HAP-1 (cell line): ENCODE measurements around the gene EVX1.

Source experiments
- DNase-seq, 2 experiments: peaks; one replicate each; pipeline ENCODE4 v3.0.0-alpha.2; 2016 to 2020; ENCODE audit warnings: low spot score in 2 of 2
- H3K27me3 ChIP-seq: fragments of 250-450 bp; sonication (Bioruptor Pico); 2 replicates; pipeline ENCODE4 v1.5.1; 2020; ENCODE audit warnings: low read depth, mild to moderate bottlenecking, moderate library complexity
- H3K36me3 ChIP-seq: fragments of 250-450 bp; sonication (Bioruptor Pico); replicated peaks from 2 replicates; pipeline ENCODE4 v1.5.1; 2020; ENCODE audit warnings: mild to moderate bottlenecking
- H3K4me1 ChIP-seq: fragments of 250-450 bp; sonication (Bioruptor Pico); 2 replicates; pipeline ENCODE4 v1.5.1; 2020; ENCODE audit warnings: mild to moderate bottlenecking
- H3K4me3 ChIP-seq: fragments of 250-450 bp; sonication (Bioruptor Pico); 2 replicates; pipeline ENCODE4 v1.5.1; 2020; ENCODE audit warnings: mild to moderate bottlenecking, moderate library complexity
- H3K9me3 ChIP-seq: fragments of 250-450 bp; sonication (Bioruptor Pico); 2 replicates; pipeline ENCODE4 v1.5.1; 2020; ENCODE audit warnings: mild to moderate bottlenecking, moderate library complexity
- in situ Hi-C: fragments of 300-500 bp; cut with MboI; formaldehyde crosslinking; loops from 3 replicates; pipeline ENCODE4 v1.14.3; 2020; ENCODE audit warnings: low sequenced_read_pairs, inconsistent platforms, mixed read lengths

Gene EVX1

DNA sequence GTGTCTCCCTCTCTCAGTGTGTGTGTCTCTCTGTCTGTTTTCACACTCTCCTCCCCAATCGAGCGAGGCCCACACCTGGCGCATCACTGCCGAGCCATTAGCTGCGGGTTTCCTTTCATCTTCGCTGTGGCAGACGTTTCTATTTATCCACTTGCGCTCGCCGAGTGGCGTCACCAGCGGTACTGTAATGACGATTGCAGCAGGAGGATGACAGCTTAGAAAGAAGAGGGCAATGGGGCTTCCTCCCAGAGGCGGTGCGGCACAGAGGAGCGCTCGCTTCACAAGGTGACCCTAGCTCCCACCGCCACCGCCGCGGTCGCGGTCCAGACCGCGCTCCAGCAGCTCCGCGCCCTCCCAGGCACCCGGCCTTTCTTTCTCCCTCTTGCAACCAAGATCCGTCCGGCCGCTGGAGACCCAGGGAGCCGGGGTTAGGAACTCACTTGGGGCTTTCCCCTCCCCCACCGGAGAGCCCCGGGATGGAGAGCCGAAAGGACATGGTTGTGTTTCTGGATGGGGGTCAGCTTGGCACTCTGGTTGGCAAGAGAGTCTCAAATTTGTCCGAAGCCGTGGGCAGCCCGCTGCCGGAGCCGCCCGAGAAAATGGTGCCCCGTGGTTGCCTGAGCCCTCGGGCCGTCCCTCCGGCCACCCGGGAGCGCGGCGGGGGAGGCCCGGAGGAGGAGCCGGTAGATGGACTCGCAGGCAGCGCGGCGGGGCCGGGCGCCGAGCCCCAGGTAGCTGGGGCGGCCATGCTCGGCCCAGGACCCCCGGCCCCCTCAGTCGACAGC, at the start of gene EVX1:
EVX1 (plus strand) TSS at position 248 of the 785 bp plus-strand sequence; CDS start at position 477, 229 bp downstream.
- no peaks in the 10 kb centered on the region; the same call in 1 of the 2 replicates for H3K27me3 ChIP-seq
- peaks cover 15% of the 10 kb centered on the region for H3K4me1 ChIP-seq

DNA sequence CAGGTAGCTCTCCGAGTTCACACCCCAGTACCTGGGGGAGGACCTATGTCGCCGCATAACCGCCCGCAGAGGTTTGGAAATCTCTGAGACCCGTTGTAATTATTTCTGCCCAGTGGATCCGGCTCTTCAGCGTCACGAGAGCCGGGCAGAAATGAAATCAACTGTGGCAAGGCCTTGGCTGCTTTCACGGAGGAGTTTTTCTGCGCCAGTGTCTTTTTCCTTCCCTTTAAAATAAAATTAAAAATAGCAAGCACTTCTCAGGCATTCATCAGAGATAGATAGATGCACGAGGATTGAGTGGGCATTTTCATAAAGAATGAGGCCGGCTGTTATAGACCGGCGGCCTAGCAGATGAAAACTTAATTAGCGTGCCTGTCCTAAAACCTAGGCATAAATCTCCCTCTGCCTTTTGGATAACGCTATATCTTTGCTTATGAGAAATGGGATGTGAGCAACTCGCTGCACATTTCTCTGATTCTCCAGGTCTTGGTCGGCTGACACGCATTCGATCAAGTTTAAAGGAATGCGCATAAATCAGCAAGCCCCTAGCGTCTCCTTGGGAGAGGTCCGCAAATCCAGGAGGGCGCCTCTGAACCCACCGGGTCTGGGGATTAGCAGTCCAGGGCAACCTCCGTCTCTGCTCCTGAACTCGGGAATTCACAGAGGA, 49.1 kb upstream of the EVX1 start:
- peak; percentile 60 to 72 for DNase-seq
- H3K36me3 ChIP-seq = peaks cover 41% of the 10 kb centered on the region
- in situ Hi-C loops = loop anchor here (5.0 kb wide), 1 partner anchor 584 kb away; no protein-coding TSS in a partner anchor
- H3K9me3 ChIP-seq = no peaks in the 10 kb centered on the region
- no peaks in the 10 kb centered on the region for H3K27me3 ChIP-seq
- peaks cover 25% of the 10 kb centered on the region for H3K4me1 ChIP-seq
- H3K4me3 ChIP-seq = peak overlapping the region; percentile 65

More for the DNA sequence above, at the start of gene EVX1:
- in situ Hi-C loops = no loop called here
- H3K4me3 ChIP-seq = peak within 1 kb of the TSS; percentile 31
- H3K9me3 ChIP-seq = no peaks in the 10 kb centered on the region
- H3K36me3 ChIP-seq = no peaks in the 10 kb centered on the region
- peak; percentile 43 to 57 for DNase-seq

DNA sequence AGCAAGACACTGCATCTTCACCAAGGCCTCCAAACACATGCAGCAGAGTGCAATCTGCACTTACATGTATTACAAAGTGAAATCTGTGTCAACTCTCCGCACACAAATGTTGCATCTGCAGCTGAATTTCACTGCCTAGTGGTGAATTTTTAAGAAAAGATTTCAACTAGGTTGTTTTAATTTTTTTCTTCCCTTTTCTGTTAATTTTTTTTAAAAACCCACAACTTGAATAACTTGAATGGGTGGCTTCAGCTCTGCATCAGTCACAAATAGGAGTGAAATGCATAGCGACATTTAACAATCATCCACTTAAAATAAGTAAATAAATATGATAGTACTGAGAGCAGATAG, 48.6 kb upstream of the EVX1 start:
- in situ Hi-C loops = loop anchor here (5.0 kb wide), 1 partner anchor 583 kb away; no protein-coding TSS in a partner anchor
- H3K27me3 ChIP-seq = no peaks in the 10 kb centered on the region
- no peaks in the 10 kb centered on the region for H3K9me3 ChIP-seq
- H3K4me3 ChIP-seq = peak overlapping the region; percentile 65
- peaks cover 20% of the 10 kb centered on the region for H3K4me1 ChIP-seq
- H3K36me3 ChIP-seq = peaks cover 41% of the 10 kb centered on the region
- DNase-seq = no peak

DNA sequence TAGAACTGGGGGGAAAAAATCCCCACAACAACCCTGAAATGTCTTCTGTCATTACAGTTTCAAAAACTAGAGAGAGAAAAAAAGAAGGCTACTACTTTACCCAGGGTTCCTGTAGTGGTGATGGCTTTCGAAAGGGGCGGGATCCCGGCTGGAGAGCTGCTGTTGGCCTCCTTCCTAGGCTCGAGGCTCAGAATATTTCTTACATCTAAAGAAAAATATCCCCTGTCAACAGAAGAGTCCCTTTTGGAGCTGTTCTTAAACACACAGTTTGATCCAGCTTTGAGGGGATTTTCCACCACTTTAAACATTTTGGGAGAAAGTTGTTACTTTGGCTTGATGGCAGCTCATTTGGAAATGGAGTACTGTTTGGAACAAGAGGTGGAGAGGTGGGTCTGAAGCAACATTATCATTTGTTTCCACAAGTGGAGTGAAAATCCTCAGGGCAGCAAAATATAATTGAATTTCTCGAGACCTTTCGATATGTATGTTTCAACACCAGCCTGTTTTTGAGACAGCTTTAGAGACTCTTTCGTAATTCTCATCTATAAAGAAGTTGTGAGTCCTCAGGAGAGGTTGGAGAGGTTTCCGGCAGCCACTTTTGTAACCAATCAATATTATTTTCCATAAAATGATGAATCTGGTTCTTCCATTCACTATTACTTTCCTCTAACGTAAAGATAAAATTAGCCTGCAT, 47.8 kb upstream of the EVX1 start:
- H3K4me1 ChIP-seq = peaks cover 11% of the 10 kb centered on the region
- peak overlapping the region; percentile 65 for H3K4me3 ChIP-seq
- no peaks in the 10 kb centered on the region for H3K9me3 ChIP-seq
- H3K36me3 ChIP-seq = peaks cover 41% of the 10 kb centered on the region
- no peaks in the 10 kb centered on the region for H3K27me3 ChIP-seq
- DNase-seq = peak in 1 of 2 experiments; percentile 56
- in situ Hi-C loops = loop anchor here (5.0 kb wide), 3 partner anchors 582 to 822 kb away; no protein-coding TSS in a partner anchor

- in situ Hi-C loops = loop anchor here (5.0 kb wide), 2 partner anchors 726 to 821 kb away; no protein-coding TSS in a partner anchor
- Histone ChIP-seq H3K4me1 (peaks cover 9% of the 10 kb centered on the region; the same call in 1 of the 2 replicates), H3K4me3 (peak overlapping the region; percentile 65), H3K9me3 (no peaks in the 10 kb centered on the region), H3K27me3 (no peaks in the 10 kb centered on the region), H3K36me3 (peaks cover 39% of the 10 kb centered on the region)
- peak; percentile 80 to 95 for DNase-seq
These were observed 46.3 kb upstream of the EVX1 start for GRCh38 chr7:27196287-27196767.

DNA sequence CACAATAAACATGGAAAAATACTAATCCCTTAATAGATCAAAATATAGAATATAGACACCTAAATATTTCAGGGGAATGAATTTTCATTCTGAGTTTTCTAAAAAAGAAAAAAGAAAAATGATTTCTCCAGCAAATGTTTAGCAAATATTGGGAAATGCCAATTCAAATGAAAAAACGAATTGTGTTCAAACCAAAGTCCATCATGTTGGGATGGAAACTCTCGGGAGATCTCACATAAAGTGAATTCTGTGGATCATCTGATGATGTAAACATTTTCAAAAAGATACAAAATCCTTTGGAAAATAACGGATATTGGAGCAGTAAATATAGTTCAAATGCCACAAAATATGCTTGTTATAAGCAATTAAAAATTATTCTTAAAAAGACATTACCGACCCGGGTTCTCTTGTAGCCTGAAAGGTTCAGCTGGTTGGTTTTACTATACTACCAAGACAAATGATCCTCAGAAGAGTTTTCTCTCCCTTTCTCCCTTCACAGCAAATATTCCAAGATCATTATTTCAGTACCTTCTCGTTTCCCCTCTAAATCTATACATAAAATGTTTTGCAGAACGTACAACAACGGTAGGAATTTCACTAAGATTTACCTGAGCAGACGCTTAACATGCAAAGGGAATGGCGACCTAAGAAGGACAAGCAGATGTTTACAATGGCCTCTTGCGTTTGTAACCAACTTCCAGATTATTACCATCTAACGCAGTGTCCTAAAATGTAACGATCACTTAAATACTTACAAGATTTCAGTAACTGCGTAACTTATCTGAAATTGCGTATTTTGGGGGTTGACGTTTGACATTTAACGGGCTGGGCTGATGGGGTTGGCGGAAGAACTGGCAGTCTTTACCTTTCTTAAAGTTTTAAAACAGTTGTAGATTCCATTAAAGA, 45.2 kb upstream of the EVX1 start:
- no peaks in the 10 kb centered on the region for H3K9me3 ChIP-seq
- peaks cover 9% of the 10 kb centered on the region; the same call in 1 of the 2 replicates for H3K4me1 ChIP-seq
- H3K27me3 ChIP-seq = no peaks in the 10 kb centered on the region
- no peak for DNase-seq
- H3K36me3 ChIP-seq = peaks cover 29% of the 10 kb centered on the region
- H3K4me3 ChIP-seq = peak overlapping the region; percentile 65
- in situ Hi-C loops = loop anchor here (5.0 kb wide), 2 partner anchors 725 to 820 kb away; no protein-coding TSS in a partner anchor

- in situ Hi-C loops = loop anchor here (5.0 kb wide), 2 partner anchors 724 to 819 kb away; no protein-coding TSS in a partner anchor
- DNase-seq = peak in 1 of 2 experiments; percentile 44
These were observed 44.3 kb upstream of the EVX1 start for GRCh38 chr7:27198138-27198841.

DNA sequence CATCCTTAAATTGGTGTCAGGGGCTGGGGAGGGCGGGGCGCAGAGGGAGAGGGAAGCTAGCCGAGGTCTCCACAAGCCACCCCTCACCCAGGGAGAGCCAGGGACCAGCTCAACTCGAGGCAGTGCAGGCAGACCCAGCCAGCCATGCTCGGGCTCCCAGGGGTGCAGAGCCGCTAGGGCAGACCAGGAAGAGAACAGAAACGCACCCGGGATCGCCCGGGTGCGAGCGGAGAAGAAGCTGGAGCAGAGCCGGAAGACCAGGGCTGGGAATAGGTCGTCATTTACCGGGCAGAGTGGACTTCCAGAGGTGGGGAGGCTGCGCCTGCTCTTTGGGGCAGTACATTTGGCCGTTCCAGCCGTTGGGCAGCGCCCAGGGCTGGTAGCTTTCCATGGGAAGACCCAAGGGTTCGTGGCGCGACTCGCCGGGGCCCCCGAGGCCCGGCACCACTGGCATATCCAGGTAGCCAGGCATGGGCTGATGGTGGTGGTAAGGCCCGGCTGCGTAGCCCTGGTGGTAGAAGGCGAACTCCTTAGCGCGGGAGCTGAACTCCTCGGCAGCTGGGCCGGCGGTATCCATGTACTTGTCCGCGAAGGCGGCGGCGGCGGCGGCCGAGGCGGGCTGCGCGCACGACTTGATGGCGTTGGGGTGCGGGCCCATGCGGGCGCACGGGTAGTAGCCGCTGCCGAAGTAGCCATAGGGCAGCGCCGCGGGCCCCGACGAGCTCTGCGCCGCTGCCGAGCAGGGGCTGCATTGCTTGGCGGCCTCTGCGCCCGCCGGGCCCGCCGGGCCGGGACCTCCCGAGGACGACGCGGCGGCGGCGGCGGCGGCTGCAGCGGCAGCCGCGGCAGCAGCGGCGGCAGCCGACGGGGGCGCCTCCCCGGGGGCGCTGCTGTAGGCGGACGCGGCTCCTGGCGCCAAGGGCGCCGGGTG, 43.5 kb upstream of the EVX1 start:
- peak in 1 of 2 experiments; percentile 46 for DNase-seq
- Histone ChIP-seq H3K36me3 (peaks cover 16% of the 10 kb centered on the region), H3K27me3 (no peaks in the 10 kb centered on the region), H3K9me3 (no peaks in the 10 kb centered on the region), H3K4me3 (peak overlapping the region; percentile 65), H3K4me1 (peaks cover 19% of the 10 kb centered on the region)
- in situ Hi-C loops = loop anchor here (5.0 kb wide), 2 partner anchors 723 to 818 kb away; no protein-coding TSS in a partner anchor

More at GRCh38 chr7:27198138-27198841, 44.3 kb upstream of the EVX1 start:
- peaks cover 14% of the 10 kb centered on the region; the same call in 1 of the 2 replicates for H3K4me1 ChIP-seq
- no peaks in the 10 kb centered on the region for H3K9me3 ChIP-seq
- peak overlapping the region; percentile 65 for H3K4me3 ChIP-seq
- H3K36me3 ChIP-seq = peaks cover 25% of the 10 kb centered on the region
- H3K27me3 ChIP-seq = no peaks in the 10 kb centered on the region

DNA sequence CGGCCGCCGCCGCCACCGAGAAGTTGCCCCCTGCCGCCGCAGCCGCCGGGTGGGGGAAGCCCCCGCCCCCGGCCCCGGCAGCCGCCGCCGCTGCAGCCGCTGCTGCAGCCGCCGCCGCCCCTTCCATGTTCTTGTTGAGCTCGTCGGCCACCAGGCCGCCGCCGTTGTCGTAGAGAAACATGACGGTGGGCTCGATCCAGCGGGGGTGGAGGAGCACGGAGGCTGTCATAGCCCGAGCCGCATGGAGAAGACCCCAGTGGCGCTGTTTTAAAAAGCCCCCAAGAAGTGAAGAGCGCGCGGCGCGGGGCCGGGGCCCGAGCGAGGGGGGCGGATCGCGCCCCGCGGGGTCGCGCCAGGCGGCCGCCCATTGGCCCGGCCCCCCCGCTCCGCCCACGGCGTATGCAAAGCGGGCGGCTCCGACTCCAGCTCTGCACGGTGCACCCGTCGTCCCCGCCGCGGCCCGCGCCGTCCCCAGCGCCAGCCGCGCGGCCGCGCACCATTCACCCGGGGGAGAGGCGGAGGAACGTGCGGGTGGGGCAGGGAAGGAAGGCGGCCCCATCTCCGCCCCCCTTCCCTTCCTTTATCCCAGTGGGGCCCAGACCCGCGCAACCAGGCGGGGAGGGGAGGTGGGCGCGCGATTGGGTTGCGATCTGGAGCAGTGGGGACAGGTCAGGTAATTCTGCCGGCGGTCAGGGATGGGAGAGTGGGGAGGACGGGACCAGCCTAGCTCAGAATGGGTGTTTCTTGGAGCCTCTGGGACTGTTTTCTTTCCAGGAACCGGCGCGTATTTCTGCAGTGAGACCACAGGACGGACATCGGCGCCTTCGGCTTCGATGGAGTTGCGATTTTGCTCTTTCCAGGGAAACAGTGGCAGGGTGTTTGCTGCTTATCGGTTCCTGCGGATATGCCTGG, 42.5 kb upstream of the EVX1 start, which contains the start of gene HOXA13:
HOXA13 (minus strand) TSS at position 243 of the 912 bp plus-strand sequence; CDS start at position 229, 14 bp downstream.
- peaks cover 24% of the 10 kb centered on the region for H3K4me1 ChIP-seq
- peak; percentile 83 to 91 for DNase-seq
- no peaks in the 10 kb centered on the region for H3K27me3 ChIP-seq
- H3K9me3 ChIP-seq = no peaks in the 10 kb centered on the region
- H3K36me3 ChIP-seq = peaks cover 9% of the 10 kb centered on the region
- in situ Hi-C loops = loop anchor here (5.0 to 10.0 kb wide), 4 partner anchors 385 to 817 kb away; partner anchors contain the start of gene TAX1BP1
- H3K4me3 ChIP-seq = peak within 1 kb of the TSS; percentile 65
